IMR-90 (cell line): ENCODE measurements around the gene CAMK4. TPM values are rescaled to one million over a fixed set of nuclear protein-coding genes. Genes with fewer than 3 reads are reported as not detected.

ENCODE experiments used
- ATAC-seq: fragments of 200-7000 bp; cut with Tn5 transposase; 2 replicates; pipeline ENCODE4 v1.9.1; 2020; ENCODE audit warnings: low read depth, mild to moderate bottlenecking, moderate library complexity
- BruUV-seq: library from RNA; stranded (reverse); fragments of 400-500 nt; replicated peaks from 2 replicates; lab custom pipeline; 2021; lab: Mats Ljungman, UMichigan
- CTCF ChIA-PET: fragments of 300-600 bp; formaldehyde crosslinking; extraction: SDS; loops from one replicate; lab custom pipeline; 2021; ENCODE audit warnings: antibody characterized with exemption; lab: Yijun Ruan, JAX
- POLR2A ChIA-PET: fragments of 300-600 bp; sonication (Branson Sonifier 250); formaldehyde crosslinking; loops from one replicate; lab custom pipeline; 2022; ENCODE audit warnings: antibody characterized with exemption; ENCODE audit not compliant: unreplicated experiment; lab: Charles Lee
- DNase-seq: peaks from one replicate; pipeline ENCODE4 v3.0.0; 2013
- H2AFZ ChIP-seq: replicated peaks from 2 replicates; pipeline ENCODE3; 2013; ENCODE audit warnings: low read length, mild to moderate bottlenecking; ENCODE audit not compliant: poor library complexity
- H2AK5ac ChIP-seq: 2 replicates; pipeline ENCODE4 v1.6.1; 2013; ENCODE audit warnings: low read depth, low read length, inconsistent platforms
- H2AK9ac ChIP-seq: replicated peaks from 2 replicates; pipeline ENCODE3; 2013; ENCODE audit warnings: mild to moderate bottlenecking, low read depth, low read length, moderate library complexity; ENCODE audit not compliant: poor library complexity
- H2BK120ac ChIP-seq: 2 replicates; pipeline ENCODE4 v1.6.1; 2013; ENCODE audit warnings: low read depth, low read length, inconsistent platforms
- H2BK15ac ChIP-seq: 3 replicates; pipeline ENCODE4 v1.6.1; 2013; ENCODE audit warnings: low read depth, low read length, inconsistent platforms
- H2BK20ac ChIP-seq: 2 replicates; pipeline ENCODE4 v1.6.1; 2013; ENCODE audit warnings: low read depth, mild to moderate bottlenecking, inconsistent platforms, low read length, moderate library complexity
- H2BK5ac ChIP-seq: 2 replicates; pipeline ENCODE4 v1.6.1; 2013; ENCODE audit warnings: mild to moderate bottlenecking, low read depth, low read length, inconsistent platforms; ENCODE audit not compliant: poor library complexity, severe bottlenecking
- H3K14ac ChIP-seq: replicated peaks from 2 replicates; pipeline ENCODE4 v1.6.1; 2013; ENCODE audit warnings: low read depth, low read length, inconsistent platforms
- H3K18ac ChIP-seq: 2 replicates; pipeline ENCODE4 v1.6.1; 2013; ENCODE audit warnings: low read depth, low read length, control low read depth
- H3K23ac ChIP-seq: 2 replicates; pipeline ENCODE4 v1.6.1; 2013; ENCODE audit warnings: low read depth, low read length, inconsistent platforms
- H3K27ac ChIP-seq: 2 replicates; pipeline ENCODE4 v1.5.1; 2013; ENCODE audit warnings: mild to moderate bottlenecking, control low read depth, low read length; ENCODE audit not compliant: insufficient read depth
- H3K27me3 ChIP-seq: 2 replicates; pipeline ENCODE4 v1.6.1; 2013; ENCODE audit warnings: low read length; ENCODE audit not compliant: control insufficient read depth, insufficient read depth
- H3K36me3 ChIP-seq: 2 replicates; pipeline ENCODE4 v1.6.1; 2013; ENCODE audit warnings: low read length, mixed read lengths; ENCODE audit not compliant: control insufficient read depth, insufficient read depth
- H3K4ac ChIP-seq: 2 replicates; pipeline ENCODE4 v1.6.1; 2013; ENCODE audit warnings: low read depth, low read length, inconsistent platforms
- H3K4me1 ChIP-seq: 2 replicates; pipeline ENCODE4 v1.6.1; 2013; ENCODE audit warnings: low read length, mixed read lengths; ENCODE audit not compliant: control insufficient read depth, insufficient read depth
- H3K4me2 ChIP-seq: 2 replicates; pipeline ENCODE4 v1.6.1; 2013; ENCODE audit warnings: low read depth, mild to moderate bottlenecking, control low read depth, low read length, moderate library complexity
- H3K4me3 ChIP-seq: 2 replicates; pipeline ENCODE4 v1.5.1; 2013; ENCODE audit warnings: low read depth, mild to moderate bottlenecking, control low read depth, low read length, moderate library complexity; ENCODE audit not compliant: insufficient read depth
- H3K56ac ChIP-seq: 2 replicates; pipeline ENCODE4 v1.6.1; 2013; ENCODE audit warnings: low read length, inconsistent platforms; ENCODE audit not compliant: insufficient read depth; ENCODE audit errors: extremely low read depth
- H3K79me1 ChIP-seq, 2 experiments: 2 replicates each; pipeline ENCODE4 v1.6.1; 2013; ENCODE audit warnings: low read length in 2 of 2, inconsistent platforms in 1 of 2, low read depth in 1 of 2
- H3K9ac ChIP-seq: 2 replicates; pipeline ENCODE4 v1.6.1; 2013; ENCODE audit warnings: low read depth, low read length, control low read depth
- H3K9me1 ChIP-seq: 2 replicates; pipeline ENCODE4 v1.6.1; 2013; ENCODE audit warnings: low read length, inconsistent platforms; ENCODE audit not compliant: insufficient read depth
- H3K9me3 ChIP-seq: 2 replicates; pipeline ENCODE4 v1.6.1; 2013; ENCODE audit warnings: low read length; ENCODE audit not compliant: control insufficient read depth, insufficient read depth
- H4K20me1 ChIP-seq: 2 replicates; pipeline ENCODE4 v1.6.1; 2013; ENCODE audit warnings: low read length, inconsistent platforms; ENCODE audit not compliant: insufficient read depth
- H4K5ac ChIP-seq: 2 replicates; pipeline ENCODE4 v1.6.1; 2013; ENCODE audit warnings: mild to moderate bottlenecking, low read depth, low read length, control low read depth
- H4K8ac ChIP-seq, 2 experiments: 2 replicates each; pipeline ENCODE4 v1.6.1; 2013; ENCODE audit warnings: low read depth in 2 of 2, low read length in 2 of 2, control low read depth in 1 of 2, inconsistent platforms in 1 of 2
- H4K91ac ChIP-seq: 2 replicates; pipeline ENCODE4 v1.6.1; 2013; ENCODE audit warnings: low read depth, low read length, inconsistent platforms; ENCODE audit not compliant: insufficient read depth
- CEBPB ChIP-seq: IDR thresholded peaks from 2 replicates; pipeline ENCODE4 v1.6.1; 2012; ENCODE audit warnings: low read depth, low read length, improper control_type of control experiment
- CHD1 ChIP-seq: IDR thresholded peaks from 2 replicates; pipeline ENCODE4 v1.6.1; 2012; ENCODE audit warnings: low read depth, low read length, improper control_type of control experiment
- CTCF ChIP-seq: conservative IDR thresholded peaks from 2 replicates; pipeline ENCODE4 v1.5.1; 2012; ENCODE audit warnings: mild to moderate bottlenecking, low read depth, low read length, improper control_type of control experiment
- ELK1 ChIP-seq: fragments of 150-350 bp; IDR thresholded peaks from 2 replicates; pipeline ENCODE4 v1.6.1; 2016; ENCODE audit warnings: low read depth, mild to moderate bottlenecking, low read length, moderate library complexity, borderline replicate concordance
- FOS ChIP-seq: fragments of 150-350 bp; IDR thresholded peaks from 2 replicates; pipeline ENCODE4 v1.6.1; 2016; ENCODE audit warnings: low read depth, low read length
- MAFK ChIP-seq: IDR thresholded peaks from 2 replicates; pipeline ENCODE4 v1.6.1; 2012; ENCODE audit warnings: low read depth, low read length, improper control_type of control experiment
- NFE2L2 ChIP-seq: fragments of 150-350 bp; IDR thresholded peaks from 2 replicates; pipeline ENCODE4 v1.6.1; 2016; ENCODE audit warnings: low read depth, mild to moderate bottlenecking, low read length
- POLR2A ChIP-seq: IDR thresholded peaks from 2 replicates; pipeline ENCODE4 v1.6.1; 2012; ENCODE audit warnings: mild to moderate bottlenecking, low read depth, low read length
- RAD21 ChIP-seq: IDR thresholded peaks from 2 replicates; pipeline ENCODE4 v1.6.1; 2012; ENCODE audit warnings: low read length, improper control_type of control experiment
- RCOR1 ChIP-seq: IDR thresholded peaks from 2 replicates; pipeline ENCODE4 v1.6.1; 2012; ENCODE audit warnings: mild to moderate bottlenecking, low read length, improper control_type of control experiment; ENCODE audit not compliant: insufficient replicate concordance
- RFX5 ChIP-seq: IDR thresholded peaks from 2 replicates; pipeline ENCODE4 v1.8.0; 2012; ENCODE audit warnings: low read depth, mild to moderate bottlenecking, low read length, moderate library complexity
- SMC3 ChIP-seq: fragments of 150-350 bp; IDR thresholded peaks from 2 replicates; pipeline ENCODE4 v1.6.1; 2016; ENCODE audit warnings: low read depth, mild to moderate bottlenecking, antibody characterized with exemption, low read length, moderate library complexity
- USF2 ChIP-seq: fragments of 150-350 bp; IDR thresholded peaks from 2 replicates; pipeline ENCODE4 v1.6.1; 2017; ENCODE audit warnings: mild to moderate bottlenecking, antibody characterized with exemption, low read length, low read depth
- WGBS, 2 experiments: methylation state at CpG; one replicate each; pipeline versions ENCODE4 v1.1.5 to v1.1.7; 2013; ENCODE audit warnings: missing lambda C conversion rate in 2 of 2; ENCODE audit not compliant: insufficient read length in 1 of 2; ENCODE audit errors: extremely low coverage in 2 of 2; 5-methylcytosine and 5-hydroxymethylcytosine counted together
- dilution Hi-C: fragments of 300-500 bp; cut with HindIII; formaldehyde crosslinking; loops from one replicate; pipeline ENCODE4 v1.14.3; 2018; ENCODE audit warnings: low sequenced_read_pairs; ENCODE audit not compliant: unreplicated experiment
- in situ Hi-C: fragments of 300-500 bp; cut with MboI; formaldehyde crosslinking; loops from 3 replicates; pipeline ENCODE4 v1.14.3; 2019; ENCODE audit warnings: low sequenced_read_pairs, inconsistent platforms, mixed read lengths
- intact Hi-C: fragments of 100-400 bp; cut with micrococcal nuclease; formaldehyde crosslinking; loops from 2 replicates; pipeline ENCODE4 v1.10.0; 2022
- polyA plus RNA-seq, 3 experiments: library from polyadenylated mRNA; depleted of rRNA; stranded (reverse); fragments of >200 nt; gene quantifications; 2 replicates each; pipeline ENCODE4 v1.2.3, GENCODE V29; 2012; ENCODE audit warnings: low replicate concordance in 1 of 3
- total RNA-seq: library from RNA; depleted of rRNA; stranded (reverse); fragments of >200 nt; gene quantifications from 2 replicates; pipeline ENCODE4 v1.2.3, GENCODE V29; 2012

Gene CAMK4
- total and polyA plus RNA-seq, 2 of the 4 experiments (the other 2 are of a cell fraction): 3.7 to 4.8 TPM

GRCh38 chr5:111512375-111513130 is 288.4 kb downstream of the CAMK4 start, which contains the start of gene STARD4:
STARD4 (minus strand) TSS chr5:111512535; CDS start chr5:111507433, 5,102 bp downstream.
- H2AK5ac ChIP-seq: no peak within 1 kb of the TSS
- 0% methylated on average over 23 of the region's 41 CpGs; no CpG with 5 or more reads in 1 of the 2 experiments for WGBS, 2 experiments
- no peaks in the 10 kb centered on the region for H3K36me3 ChIP-seq
- no peaks in the 10 kb centered on the region for H3K27me3 ChIP-seq
- H3K4me1 ChIP-seq: no peaks in the 10 kb centered on the region
- CTCF ChIA-PET: interaction anchor here (0.6 kb wide), 1 partner anchor 654 kb away, joined by 6 read pairs; no protein-coding TSS in a partner anchor
- intact Hi-C loops: loop anchor here (2.0 to 10.0 kb wide), 2 partner anchors 288 to 758 kb away; partner anchors contain the start of gene CAMK4
- no peaks in the 10 kb centered on the region for H3K9me3 ChIP-seq
- peak within 1 kb of the TSS; percentile 6; the same call in 1 of the 3 replicates for H2BK15ac ChIP-seq
- peak within 1 kb of the TSS; percentile 90 for H2AFZ ChIP-seq
- peak; percentile 97 for ATAC-seq
- in situ Hi-C loops: no loop called here
- H4K5ac ChIP-seq: peak within 1 kb of the TSS; percentile 43; the same call in 1 of the 2 replicates
- peak within 1 kb of the TSS; percentile 43; the same call in 1 of the 2 replicates for H3K56ac ChIP-seq
- no peak within 1 kb of the TSS; the same call in none of the 2 replicates for H4K91ac ChIP-seq
- H3K4me3 ChIP-seq: peak within 1 kb of the TSS; percentile 74
- POLR2A ChIA-PET: no interaction called here
- H2BK20ac ChIP-seq: peak within 1 kb of the TSS; percentile 11; the same call in 1 of the 2 replicates
- H3K4ac ChIP-seq: peak within 1 kb of the TSS; percentile 65
- BruUV-seq: no TSS peak
- peak within 1 kb of the TSS; percentile 90 for H2AK9ac ChIP-seq
- no peaks in the 10 kb centered on the region for H4K20me1 ChIP-seq
- H3K9me1 ChIP-seq: no peaks in the 10 kb centered on the region
- H3K23ac ChIP-seq: peak within 1 kb of the TSS; percentile 61; the same call in 1 of the 2 replicates
- peak within 1 kb of the TSS; percentile 70 for H3K9ac ChIP-seq
- H2BK120ac ChIP-seq: peak within 1 kb of the TSS; percentile 52
- peak within 1 kb of the TSS; percentile 7 for H3K18ac ChIP-seq
- dilution Hi-C loops: no loop called here
- H3K4me2 ChIP-seq: peak within 1 kb of the TSS; percentile 99
- H3K79me1 ChIP-seq: peaks cover 0 to 15% of the 10 kb centered on the region in 2 experiments; a peak in 2 of 4 replicates
- peak within 1 kb of the TSS; percentile 54 to 73; a peak in 3 of 4 replicates for H4K8ac ChIP-seq
- DNase-seq: peak; percentile 92
- H2BK5ac ChIP-seq: peak within 1 kb of the TSS; percentile 61
- H3K14ac ChIP-seq: peak within 1 kb of the TSS; percentile 79
- peak within 1 kb of the TSS; percentile 56 for H3K27ac ChIP-seq
- TF ChIP-seq FOS: no peak
- TF ChIP-seq CEBPB: no peak
- TF ChIP-seq RCOR1: no peak
- TF ChIP-seq MAFK: no peak
- no peak for TF ChIP-seq ELK1
- TF ChIP-seq RFX5: no peak
- no peak for TF ChIP-seq RAD21
- TF ChIP-seq POLR2A: peak; percentile 58; the same call in 1 of the 2 replicates
- TF ChIP-seq SMC3: no peak
- no peak for TF ChIP-seq CTCF
- peak; percentile 42; the same call in 1 of the 2 replicates for TF ChIP-seq CHD1
- TF ChIP-seq USF2: no peak
- TF ChIP-seq NFE2L2: no peak
